ENCODE measurements around the gene C19orf25.

Gene C19orf25

GRCh38 chr19:1478934-1479707 is at the start of gene C19orf25:
C19orf25 (minus strand) TSS chr19:1479215; CDS start chr19:1478903, 312 bp downstream.
- Histone ChIP-seq H3K4me3 (peak within 1 kb of the TSS; percentile 90), H3K27ac (peak within 1 kb of the TSS; percentile 72), H3K9ac (ENCODE audit: insufficient read length) (peak within 1 kb of the TSS; percentile 86), H3K9me3 (ENCODE audit: low read depth, low read length) (no peaks in the 10 kb centered on the region), H3K36me3 (ENCODE audit: insufficient read depth, low read length) (peaks cover 4% of the 10 kb centered on the region; the same call in 1 of the 2 replicates)
- DNase-seq (ENCODE audit: low read depth, low spot score): peak; percentile 53
- TF ChIP-seq EZH2 (IDR thresholded peaks at IDR 0.05) (no peak), FOXP2 (optimal IDR thresholded peaks at IDR 0.05; ENCODE audit: control extremely low read depth, extremely low read length, insufficient read depth) (no peak), POLR2AphosphoS5 (IDR thresholded peaks at IDR 0.05; ENCODE audit: borderline replicate concordance, low read depth, low read length) (peak; percentile 84)

DNA sequence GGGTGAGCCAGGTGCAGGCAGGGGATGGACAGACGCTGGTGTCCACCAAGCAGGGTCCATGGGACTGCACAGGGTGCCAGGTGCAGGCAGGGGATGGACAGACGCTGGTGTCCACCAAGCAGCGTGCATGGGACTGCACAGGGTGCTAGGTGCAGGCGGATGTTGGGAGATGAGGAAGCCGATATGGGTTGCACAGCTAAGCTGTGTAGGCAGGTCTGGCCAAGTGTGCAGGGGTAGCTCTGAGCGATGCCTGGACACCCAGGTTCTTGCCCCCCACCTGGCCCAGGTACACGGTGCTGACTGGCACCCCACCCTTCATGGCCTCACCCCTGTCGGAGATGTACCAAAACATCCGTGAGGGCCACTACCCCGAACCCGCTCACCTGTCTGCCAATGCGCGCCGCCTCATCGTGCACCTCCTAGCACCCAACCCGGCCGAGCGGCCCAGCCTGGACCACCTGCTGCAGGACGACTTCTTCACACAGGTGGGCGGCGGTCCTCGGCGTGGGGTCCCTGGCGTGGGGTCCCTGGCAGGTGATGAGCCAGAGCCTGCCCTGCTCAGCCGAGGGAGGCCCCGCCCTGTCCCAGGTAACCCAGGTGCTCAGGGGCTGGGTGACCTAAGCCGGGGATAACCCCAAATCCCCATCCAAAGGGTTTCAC is 48.8 kb upstream of the C19orf25 start:
- H3K9me3 ChIP-seq (ENCODE audit: low read depth, low read length): no peaks in the 10 kb centered on the region
- no peak overlapping the region for H3K4me3 ChIP-seq
- no peaks in the 10 kb centered on the region for H3K36me3 ChIP-seq (ENCODE audit: insufficient read depth, low read length)
- no peak for DNase-seq (ENCODE audit: low read depth, low spot score)
- H3K27ac ChIP-seq: no peak overlapping the region
- TF ChIP-seq EZH2 (IDR thresholded peaks at IDR 0.05) (no peak), FOXP2 (optimal IDR thresholded peaks at IDR 0.05; ENCODE audit: control extremely low read depth, extremely low read length, insufficient read depth) (no peak), POLR2AphosphoS5 (IDR thresholded peaks at IDR 0.05; ENCODE audit: borderline replicate concordance, low read depth, low read length) (no peak)
- no peak overlapping the region for H3K9ac ChIP-seq (ENCODE audit: insufficient read length)

DNA sequence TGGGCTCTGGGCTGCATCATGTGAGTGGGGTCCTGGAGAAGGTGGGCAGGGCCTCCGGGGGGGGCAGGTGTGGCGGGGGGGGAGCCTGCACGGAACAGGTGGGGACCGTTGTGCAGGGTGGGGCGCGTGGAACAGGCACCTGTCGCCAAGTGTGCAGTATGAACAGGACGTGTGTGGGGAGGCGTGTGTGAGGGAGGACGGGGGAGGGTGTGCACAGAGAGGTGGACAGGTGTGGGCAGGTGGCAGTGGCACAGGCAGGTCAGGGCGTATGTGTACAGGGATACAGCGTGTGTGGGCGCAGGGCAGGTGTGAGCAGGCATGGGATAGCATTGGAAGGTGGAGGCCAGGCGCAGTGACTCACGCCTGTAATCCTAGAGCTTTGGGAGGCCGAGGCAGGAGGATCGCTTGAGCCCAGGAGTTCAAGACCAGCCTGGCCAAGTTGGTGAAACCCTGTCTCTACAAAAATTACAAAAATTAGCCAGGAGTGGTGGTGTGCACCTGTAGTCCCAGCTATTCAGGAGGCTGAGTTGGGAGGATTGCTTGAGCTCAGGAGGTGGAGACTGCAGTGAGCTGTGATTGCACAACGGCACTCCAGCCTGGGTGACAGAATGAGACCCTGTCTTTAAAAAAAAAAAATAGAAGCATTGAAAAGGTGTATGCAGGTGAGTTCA is 48.1 kb upstream of the C19orf25 start:
- Histone ChIP-seq H3K36me3 (ENCODE audit: insufficient read depth, low read length) (no peaks in the 10 kb centered on the region), H3K27ac (no peak overlapping the region), H3K9me3 (ENCODE audit: low read depth, low read length) (no peaks in the 10 kb centered on the region), H3K9ac (ENCODE audit: insufficient read length) (no peak overlapping the region), H3K4me3 (no peak overlapping the region)
- no peak for DNase-seq (ENCODE audit: low read depth, low spot score)
- TF ChIP-seq FOXP2 (optimal IDR thresholded peaks at IDR 0.05; ENCODE audit: control extremely low read depth, extremely low read length, insufficient read depth): no peak
- no peak for TF ChIP-seq POLR2AphosphoS5 (IDR thresholded peaks at IDR 0.05; ENCODE audit: borderline replicate concordance, low read depth, low read length)
- TF ChIP-seq EZH2 (IDR thresholded peaks at IDR 0.05): no peak

GRCh38 chr19:1526066-1526778 is 47.2 kb upstream of the C19orf25 start:
- Histone ChIP-seq H3K9ac (ENCODE audit: insufficient read length) (no peak overlapping the region), H3K4me3 (no peak overlapping the region), H3K36me3 (ENCODE audit: insufficient read depth, low read length) (no peaks in the 10 kb centered on the region), H3K27ac (no peak overlapping the region), H3K9me3 (ENCODE audit: low read depth, low read length) (no peaks in the 10 kb centered on the region)
- TF ChIP-seq EZH2 (IDR thresholded peaks at IDR 0.05) (no peak), POLR2AphosphoS5 (IDR thresholded peaks at IDR 0.05; ENCODE audit: borderline replicate concordance, low read depth, low read length) (no peak), FOXP2 (optimal IDR thresholded peaks at IDR 0.05; ENCODE audit: control extremely low read depth, extremely low read length, insufficient read depth) (no peak)
- no peak for DNase-seq (ENCODE audit: low read depth, low spot score)

DNA sequence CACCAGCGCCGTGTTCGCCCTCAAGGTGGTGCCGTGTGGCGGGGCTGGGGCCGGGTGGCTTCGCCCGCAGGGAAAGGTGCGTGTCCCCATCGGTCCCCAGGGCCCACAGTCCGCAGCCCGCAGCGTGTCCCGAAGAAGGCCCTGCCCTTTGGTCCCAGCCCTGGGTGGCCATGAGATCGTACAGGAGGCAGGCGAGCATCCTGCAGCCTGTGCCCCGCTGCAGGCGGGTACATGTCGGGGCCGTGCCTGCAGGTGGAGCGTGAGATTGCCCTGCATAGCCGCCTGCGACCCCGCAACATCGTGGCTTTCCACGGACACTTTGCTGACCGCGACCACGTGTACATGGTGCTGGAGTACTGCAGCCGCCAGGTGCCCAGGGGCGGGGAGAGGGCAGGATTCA is 46.3 kb upstream of the C19orf25 start:
- H3K9ac ChIP-seq (ENCODE audit: insufficient read length): no peak overlapping the region
- TF ChIP-seq POLR2AphosphoS5 (IDR thresholded peaks at IDR 0.05; ENCODE audit: borderline replicate concordance, low read depth, low read length): no peak
- no peak for TF ChIP-seq FOXP2 (optimal IDR thresholded peaks at IDR 0.05; ENCODE audit: control extremely low read depth, extremely low read length, insufficient read depth)
- no peak for TF ChIP-seq EZH2 (IDR thresholded peaks at IDR 0.05)

DNA sequence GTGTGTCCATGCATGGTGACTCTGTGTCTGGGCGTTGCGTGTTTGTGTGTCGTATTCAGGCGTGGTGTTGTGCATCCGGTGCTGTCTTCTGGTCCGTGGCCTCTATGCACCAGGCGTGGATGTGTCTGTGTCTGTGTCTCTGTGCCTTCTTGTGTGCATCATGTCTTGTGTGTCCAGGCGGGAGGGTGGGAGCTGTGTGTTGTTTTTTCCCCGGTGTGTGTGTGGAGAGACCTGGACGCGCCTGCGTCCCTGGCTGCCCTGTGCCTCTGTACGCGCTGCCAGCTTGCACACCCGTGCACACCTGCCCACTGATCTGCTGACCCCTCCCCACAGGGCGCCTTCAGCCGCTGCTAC is 45.9 kb upstream of the C19orf25 start:
- H3K9me3 ChIP-seq (ENCODE audit: low read depth, low read length): no peaks in the 10 kb centered on the region
- H3K36me3 ChIP-seq (ENCODE audit: insufficient read depth, low read length): no peaks in the 10 kb centered on the region
- H3K4me3 ChIP-seq: no peak overlapping the region
- TF ChIP-seq POLR2AphosphoS5 (IDR thresholded peaks at IDR 0.05; ENCODE audit: borderline replicate concordance, low read depth, low read length): no peak
- no peak for TF ChIP-seq FOXP2 (optimal IDR thresholded peaks at IDR 0.05; ENCODE audit: control extremely low read depth, extremely low read length, insufficient read depth)
- TF ChIP-seq EZH2 (IDR thresholded peaks at IDR 0.05): no peak
- no peak for DNase-seq (ENCODE audit: low read depth, low spot score)
- H3K27ac ChIP-seq: no peak overlapping the region
- H3K9ac ChIP-seq (ENCODE audit: insufficient read length): no peak overlapping the region

More for the DNA sequence above, 46.3 kb upstream of the C19orf25 start:
- H3K27ac ChIP-seq: no peak overlapping the region
- DNase-seq (ENCODE audit: low read depth, low spot score): no peak
- H3K36me3 ChIP-seq (ENCODE audit: insufficient read depth, low read length): no peaks in the 10 kb centered on the region
- no peak overlapping the region for H3K4me3 ChIP-seq
- H3K9me3 ChIP-seq (ENCODE audit: low read depth, low read length): no peaks in the 10 kb centered on the region

- no peak for DNase-seq (ENCODE audit: low read depth, low spot score)
- H3K4me3 ChIP-seq: no peak overlapping the region
- TF ChIP-seq FOXP2 (optimal IDR thresholded peaks at IDR 0.05; ENCODE audit: control extremely low read depth, extremely low read length, insufficient read depth) (no peak), EZH2 (IDR thresholded peaks at IDR 0.05) (no peak), POLR2AphosphoS5 (IDR thresholded peaks at IDR 0.05; ENCODE audit: borderline replicate concordance, low read depth, low read length) (no peak)
- H3K9ac ChIP-seq (ENCODE audit: insufficient read length): no peak overlapping the region
- no peaks in the 10 kb centered on the region for H3K36me3 ChIP-seq (ENCODE audit: insufficient read depth, low read length)
- H3K27ac ChIP-seq: no peak overlapping the region
- no peaks in the 10 kb centered on the region for H3K9me3 ChIP-seq (ENCODE audit: low read depth, low read length)
These were observed 45.4 kb upstream of the C19orf25 start for GRCh38 chr19:1524287-1524971.

All from SK-N-MC (cell line).